NCI-H226 (cell line): Measurements from ENCODE around the gene PTPN3.

Experiments
- DNase-seq: peaks from one replicate; pipeline ENCODE4 v3.0.0-alpha.2; 2015

The PTPN3 gene

GRCh38 chr9:109500421-109500974, 2.4 kb upstream of the PTPN3 start:
- no peak for DNase-seq

GRCh38 chr9:109499631-109500410, 1.7 kb upstream of the PTPN3 start:
- DNase-seq, result no peak

GRCh38 chr9:109499093-109499630, 1.1 kb upstream of the PTPN3 start:
- no peak for DNase-seq

- peak; percentile 72 for DNase-seq
These were observed 617 bp downstream of the PTPN3 start for GRCh38 chr9:109497226-109498153.

GRCh38 chr9:109496841-109497225, 1.3 kb downstream of the PTPN3 start:
- DNase-seq, result no peak

GRCh38 chr9:109496218-109496617, 1.9 kb downstream of the PTPN3 start:
- DNase-seq, result no peak

- DNase-seq, result no peak
These were observed 4.5 kb downstream of the PTPN3 start for GRCh38 chr9:109493648-109494047.

- no peak for DNase-seq
These were observed 6.5 kb downstream of the PTPN3 start for GRCh38 chr9:109491590-109491989.

GRCh38 chr9:109488791-109489492, 9.2 kb downstream of the PTPN3 start:
- DNase-seq, result no peak

GRCh38 chr9:109488351-109488750, 9.8 kb downstream of the PTPN3 start:
- DNase-seq, result no peak

- DNase-seq, result no peak
These were observed 10.9 kb downstream of the PTPN3 start for GRCh38 chr9:109487247-109487646.

GRCh38 chr9:109483744-109484429, 14.2 kb downstream of the PTPN3 start:
- no peak for DNase-seq

- DNase-seq, result no peak
These were observed 15.7 kb downstream of the PTPN3 start for GRCh38 chr9:109482391-109482916.

- no peak for DNase-seq
These were observed 16.3 kb downstream of the PTPN3 start for GRCh38 chr9:109481856-109482255.

- no peak for DNase-seq
These were observed 18.3 kb downstream of the PTPN3 start for GRCh38 chr9:109479822-109480221.

- DNase-seq, result no peak
These were observed 19.3 kb downstream of the PTPN3 start for GRCh38 chr9:109478665-109479380.

- no peak for DNase-seq
These were observed 20.0 kb downstream of the PTPN3 start for GRCh38 chr9:109478051-109478563.

GRCh38 chr9:109477258-109478050, 20.7 kb downstream of the PTPN3 start:
- DNase-seq, result no peak

GRCh38 chr9:109476642-109477257, 21.4 kb downstream of the PTPN3 start:
- DNase-seq, result no peak

GRCh38 chr9:109475526-109475925, 22.6 kb downstream of the PTPN3 start:
- no peak for DNase-seq
